Neutrophil (primary cell): ENCODE data around the gene MMP25.
A peak's percentile ranks its signal among the peaks of the same experiment; 100 is the strongest.

ENCODE experiments used
- H3K27ac ChIP-seq: fragments of 200-600 bp; sonication (generic); 2 replicates; pipeline ENCODE4 v1.5.1; 2016; ENCODE audit warnings: mild to moderate bottlenecking, moderate library complexity
- H3K27me3 ChIP-seq: fragments of 200-600 bp; sonication (generic); 2 replicates; pipeline ENCODE4 v1.6.0; 2016; ENCODE audit warnings: mild to moderate bottlenecking
- H3K36me3 ChIP-seq: fragments of 200-600 bp; sonication (generic); 2 replicates; pipeline ENCODE4 v1.5.1; 2017
- H3K4me1 ChIP-seq, 2 experiments: fragments of 200-600 bp in 1 of 2; sonication (generic) in 1 of 2; 1 replicate in 1 of 2; 2 replicates in 1 of 2; pipeline versions ENCODE4 v1.5.1 to v1.6.1; 2013 to 2016; ENCODE audit warnings: low read depth in 1 of 2, low read length in 1 of 2, mild to moderate bottlenecking in 1 of 2, moderate library complexity in 1 of 2; ENCODE audit not compliant: control insufficient read depth in 1 of 2, insufficient read depth in 1 of 2
- H3K4me3 ChIP-seq, 2 experiments: fragments of 200-600 bp in 1 of 2; sonication (generic) in 1 of 2; 1 replicate in 1 of 2; 2 replicates in 1 of 2; pipeline ENCODE4 v1.5.1; 2013 to 2016; ENCODE audit warnings: low read depth in 1 of 2, low read length in 1 of 2, mild to moderate bottlenecking in 1 of 2, moderate library complexity in 1 of 2
- H3K9me3 ChIP-seq: fragments of 200-600 bp; sonication (generic); 2 replicates; pipeline ENCODE4 v1.5.1; 2016
- CTCF ChIP-seq: fragments of 200-600 bp; sonication (generic); IDR thresholded peaks from 2 replicates; pipeline ENCODE4 v1.5.1; 2016; ENCODE audit warnings: antibody characterized with exemption

The MMP25 gene

GRCh38 chr16:3019594-3020246, 26.6 kb upstream of the MMP25 start:
- peak overlapping the region; percentile 83 to 95 for H3K4me3 ChIP-seq
- peaks cover 18% of the 10 kb centered on the region for H3K36me3 ChIP-seq
- no peaks in the 10 kb centered on the region for H3K9me3 ChIP-seq
- peaks cover 52 to 66% of the 10 kb centered on the region in 2 experiments for H3K4me1 ChIP-seq
- TF ChIP-seq CTCF = no peak
- H3K27me3 ChIP-seq = peaks cover 22% of the 10 kb centered on the region
- H3K27ac ChIP-seq = peak overlapping the region; percentile 90

- H3K9me3 ChIP-seq = no peaks in the 10 kb centered on the region
Measured at GRCh38 chr16:3020247-3020603, 26.1 kb upstream of the MMP25 start, which contains the start of gene TNFRSF12A. TNFRSF12A (plus strand) TSS chr16:3020368; CDS start chr16:3020398, 30 bp downstream.

GRCh38 chr16:3020604-3021448, 25.5 kb upstream of the MMP25 start:
- H3K27ac ChIP-seq = peak overlapping the region; percentile 90
- H3K9me3 ChIP-seq = no peaks in the 10 kb centered on the region
- TF ChIP-seq CTCF = no peak
- peaks cover 52 to 66% of the 10 kb centered on the region in 2 experiments for H3K4me1 ChIP-seq
- H3K4me3 ChIP-seq = peak overlapping the region; percentile 83 to 95
- H3K36me3 ChIP-seq = peaks cover 14% of the 10 kb centered on the region
- H3K27me3 ChIP-seq = peaks cover 22% of the 10 kb centered on the region

More at GRCh38 chr16:3020247-3020603, 26.1 kb upstream of the MMP25 start, which contains the start of gene TNFRSF12A:
- TF ChIP-seq CTCF = peak; percentile 77
- Histone ChIP-seq H3K27ac (peak within 1 kb of the TSS; percentile 90), H3K27me3 (peaks cover 22% of the 10 kb centered on the region), H3K4me1 (peaks cover 52 to 66% of the 10 kb centered on the region in 2 experiments), H3K4me3 (peak within 1 kb of the TSS; percentile 83 to 95), H3K36me3 (peaks cover 14% of the 10 kb centered on the region)

- Histone ChIP-seq H3K27me3 (peaks cover 22% of the 10 kb centered on the region), H3K36me3 (peaks cover 14% of the 10 kb centered on the region), H3K27ac (peak overlapping the region; percentile 90), H3K4me1 (peaks cover 52 to 66% of the 10 kb centered on the region in 2 experiments), H3K9me3 (no peaks in the 10 kb centered on the region), H3K4me3 (peak overlapping the region; percentile 83 to 95)
- peak; percentile 46 for TF ChIP-seq CTCF
Measured at GRCh38 chr16:3021449-3022207, 24.7 kb upstream of the MMP25 start.

- peaks cover 22% of the 10 kb centered on the region for H3K27me3 ChIP-seq
- peak overlapping the region; percentile 83 to 95 for H3K4me3 ChIP-seq
- no peak for TF ChIP-seq CTCF
- H3K9me3 ChIP-seq = no peaks in the 10 kb centered on the region
- H3K27ac ChIP-seq = peak overlapping the region; percentile 90
- peaks cover 14% of the 10 kb centered on the region for H3K36me3 ChIP-seq
- peaks cover 52 to 69% of the 10 kb centered on the region in 2 experiments for H3K4me1 ChIP-seq
Measured at GRCh38 chr16:3022208-3022683, 24.1 kb upstream of the MMP25 start.
